SK-N-SH (cell line): ENCODE data around the gene TP53BP2.

Source experiments
- CTCF ChIP-seq: fragments of 200-600 bp; sonication (generic); IDR thresholded peaks from 2 replicates; pipeline ENCODE4 v1.6.1; 2017; ENCODE audit warnings: antibody characterized with exemption, mild to moderate bottlenecking, moderate library complexity
- EP300 ChIP-seq, 2 experiments: IDR thresholded peaks; 2 replicates each; pipeline versions ENCODE4 v1.4.0 to v1.6.1; 2012; ENCODE audit warnings: borderline replicate concordance in 1 of 2, low read depth in 1 of 2, low read length in 1 of 2
- MAX ChIP-seq: IDR thresholded peaks from 2 replicates; pipeline ENCODE4 v1.4.0; 2012; ENCODE audit warnings: low read depth
- PBX3 ChIP-seq: IDR thresholded peaks from 2 replicates; pipeline ENCODE4; 2012
- RCOR1 ChIP-seq: fragments of 150-350 bp; IDR thresholded peaks from 2 replicates; pipeline ENCODE4 v1.6.1; 2017; ENCODE audit warnings: antibody characterized with exemption, low read length
- SMC3 ChIP-seq: IDR thresholded peaks from 2 replicates; pipeline ENCODE4 v1.6.1; 2012; ENCODE audit warnings: low read depth, low read length, improper control_type of control experiment

- TF ChIP-seq EP300 (IDR thresholded peaks at IDR 0.05; ENCODE audit: borderline replicate concordance in 1 of 2, low read depth in 1 of 2, low read length in 1 of 2), result no peak
- TF ChIP-seq CTCF, result no peak
- TF ChIP-seq RCOR1, result no peak
- TF ChIP-seq MAX, result no peak
- TF ChIP-seq SMC3, result no peak
- TF ChIP-seq PBX3, result no peak
Measured at GRCh38 chr1:223758734-223759133, 87.0 kb downstream of the TP53BP2 start.
